Upper lobe of left lung (tissue), 6 donors: Measurements from ENCODE around the gene TNRC6C. TPM values are rescaled to one million over a fixed set of nuclear protein-coding genes. Genes with fewer than 3 reads are reported as not detected.
"Not testable (repeated sequence)": the region's sequence is repeated elsewhere in the genome, so short reads cannot be mapped to it uniquely, and the experiment has no call there.

Source experiments
- ATAC-seq, 2 donors: fragments of 200-7000 bp; cut with Tn5 transposase; one replicate each; pipeline ENCODE4 v1.9.1; 2022; ENCODE audit warnings: mild to moderate bottlenecking in 2 of 2, moderate library complexity in 2 of 2; ENCODE audit not compliant: low FRiP score in 2 of 2
- DNase-seq, 2 donors: peaks; one replicate each; pipeline ENCODE4 v3.0.0-alpha.2; 2019 to 2020
- H3K27ac ChIP-seq, 4 donors: fragments of 200-600 bp; sonication (generic); one replicate each; pipeline ENCODE4 v1.5.1; 2016 to 2019
- H3K27me3 ChIP-seq, 4 donors: fragments of 200-600 bp; sonication (generic); one replicate each; pipeline ENCODE4 v1.5.1; 2017 to 2019
- H3K36me3 ChIP-seq, 4 donors: fragments of 200-600 bp; sonication (generic); one replicate each; pipeline ENCODE4 v1.5.1; 2016 to 2019
- H3K4me1 ChIP-seq, 4 donors: fragments of 200-600 bp; sonication (generic); one replicate each; pipeline ENCODE4 v1.5.1; 2018 to 2019
- H3K4me3 ChIP-seq, 4 donors: fragments of 200-600 bp; sonication (generic); one replicate each; pipeline ENCODE4 v1.5.1; 2017 to 2019; ENCODE audit warnings: mild to moderate bottlenecking in 2 of 4, moderate library complexity in 1 of 4
- H3K9me3 ChIP-seq, 4 donors: fragments of 200-600 bp; sonication (generic); one replicate each; pipeline ENCODE4 v1.5.1; 2018 to 2019
- CTCF ChIP-seq, 6 experiments: fragments of 450-650 bp in 4 of 6; fragments of 200-600 bp in 2 of 6; sonication (generic) in 2 of 6; IDR thresholded peaks; one replicate each; pipeline ENCODE4 v1.5.1; 2016 to 2019; ENCODE audit warnings: antibody characterized with exemption in 6 of 6
- EP300 ChIP-seq, 4 donors: sonication (generic); formaldehyde crosslinking; IDR thresholded peaks; one replicate each; pipeline ENCODE4 v1.5.1; 2017; ENCODE audit warnings: antibody characterized with exemption in 4 of 4, control low read depth in 2 of 4
- POLR2A ChIP-seq, 4 donors: fragments of 450-650 bp; IDR thresholded peaks; one replicate each; pipeline ENCODE4 v1.5.1; 2016 to 2017; ENCODE audit warnings: antibody characterized with exemption in 4 of 4, mild to moderate bottlenecking in 2 of 4
- POLR2AphosphoS5 ChIP-seq, 2 donors: sonication (generic); formaldehyde crosslinking; IDR thresholded peaks; one replicate each; pipeline ENCODE4 v1.5.1; 2017; ENCODE audit warnings: antibody characterized with exemption in 2 of 2
- WGBS, 2 donors: methylation state at CpG; one replicate each; pipeline ENCODE4 v1.1.5; 2017 to 2018; 5-methylcytosine and 5-hydroxymethylcytosine counted together
- total RNA-seq, 6 donors: library from RNA; depleted of rRNA in 4 of 6; stranded (reverse); fragments of >200 nt in 4 of 6; gene quantifications; one replicate each; pipeline versions ENCODE4 v1.1.0 to v1.2.1, GENCODE V29; 2016 to 2021
- donor health status: DM: no; HTN: no; CAD: no; lungs with moderate emphysema.
- donor health status: DM: no; HTN: yes; CAD: no; lungs with severe emphysema.

The TNRC6C gene
- total RNA-seq, 6 donors from 2014 or later = 8.7 to 38.8 (median 14.7) TPM

GRCh38 chr17:77930780-77931768 is 27.4 kb upstream of the TNRC6C start:
- H3K4me3 ChIP-seq = no peak overlapping the region
- H3K4me1 ChIP-seq = no peaks in the 10 kb centered on the region
- TF ChIP-seq EP300 (IDR thresholded peaks at IDR 0.05) (no peak), POLR2AphosphoS5 (IDR thresholded peaks at IDR 0.05) (no peak), CTCF (IDR thresholded peaks at IDR 0.05) (no peak), POLR2A (IDR thresholded peaks at IDR 0.05) (no peak)
- no peak for ATAC-seq
- H3K9me3 ChIP-seq = no peaks in the 10 kb centered on the region
- no peaks in the 10 kb centered on the region for H3K27me3 ChIP-seq
- no peak for DNase-seq
- H3K36me3 ChIP-seq = no peaks in the 10 kb centered on the region
- 51 to 58% methylated on average over 21 to 24 of the region's 24 CpGs for WGBS, 2 donors
- H3K27ac ChIP-seq = no peak overlapping the region

GRCh38 chr17:77933777-77934398 is 24.6 kb upstream of the TNRC6C start:
- Histone ChIP-seq H3K9me3 (no peaks in the 10 kb centered on the region), H3K27ac (no peak overlapping the region), H3K36me3 (no peaks in the 10 kb centered on the region), H3K4me1 (no peaks in the 10 kb centered on the region), H3K4me3 (no peak overlapping the region), H3K27me3 (no peaks in the 10 kb centered on the region)
- ATAC-seq (no peak), DNase-seq (no peak)
- 76 to 78% methylated on average over 6 of the region's 6 CpGs for WGBS, 2 donors
- TF ChIP-seq CTCF (IDR thresholded peaks at IDR 0.05) (no peak), POLR2AphosphoS5 (IDR thresholded peaks at IDR 0.05) (no peak), POLR2A (IDR thresholded peaks at IDR 0.05) (no peak), EP300 (IDR thresholded peaks at IDR 0.05) (no peak)

GRCh38 chr17:77935121-77935571 is 23.4 kb upstream of the TNRC6C start:
- Histone ChIP-seq H3K36me3 (no peaks in the 10 kb centered on the region), H3K4me3 (no peak overlapping the region), H3K27me3 (no peaks in the 10 kb centered on the region), H3K27ac (no peak overlapping the region), H3K4me1 (no peaks in the 10 kb centered on the region), H3K9me3 (no peaks in the 10 kb centered on the region)
- TF ChIP-seq CTCF (IDR thresholded peaks at IDR 0.05) (no peak), POLR2AphosphoS5 (IDR thresholded peaks at IDR 0.05) (no peak), EP300 (IDR thresholded peaks at IDR 0.05) (no peak), POLR2A (IDR thresholded peaks at IDR 0.05) (no peak)
- DNase-seq (no peak), ATAC-seq (no peak)
- 56 to 61% methylated on average over 11 of the region's 11 CpGs for WGBS, 2 donors

- H3K36me3 ChIP-seq, H3K4me1 ChIP-seq, ATAC-seq, H3K27ac ChIP-seq, H3K9me3 ChIP-seq, DNase-seq, H3K4me3 ChIP-seq, H3K27me3 ChIP-seq: not testable (repeated sequence)
- WGBS, 2 donors = 32 to 50% methylated on average over 6 of the region's 6 CpGs
Measured at GRCh38 chr17:77935744-77936143, 22.8 kb upstream of the TNRC6C start.

GRCh38 chr17:77936881-77937280 is 21.6 kb upstream of the TNRC6C start:
- WGBS, 2 donors = 84 to 92% methylated on average over 9 to 10 of the region's 10 CpGs

More at GRCh38 chr17:77936881-77937280, 21.6 kb upstream of the TNRC6C start:
- Histone ChIP-seq H3K4me1 (no peaks in the 10 kb centered on the region), H3K4me3 (no peak overlapping the region), H3K27ac (no peak overlapping the region), H3K9me3 (no peaks in the 10 kb centered on the region), H3K27me3 (no peaks in the 10 kb centered on the region), H3K36me3 (no peaks in the 10 kb centered on the region)
- ATAC-seq (no peak), DNase-seq (peak in 1 of 2 donors; percentile 36)
- TF ChIP-seq POLR2AphosphoS5 (IDR thresholded peaks at IDR 0.05) (no peak), EP300 (IDR thresholded peaks at IDR 0.05) (no peak), CTCF (IDR thresholded peaks at IDR 0.05) (no peak), POLR2A (IDR thresholded peaks at IDR 0.05) (no peak)
